Measurements from ENCODE around the gene TBRG4.

Gene TBRG4

GRCh38 chr7:45050198-45050597 is 61.3 kb downstream of the TBRG4 start:
- DNase-seq: no peak

Data from DMS153 (cell line).